Right lobe of liver (tissue), 4 donors: ENCODE data around the gene TMEM54.

Source experiments
- CTCF ChIP-seq, 4 donors: fragments of 200-600 bp in 3 of 4; fragments of 450-650 bp in 1 of 4; IDR thresholded peaks; one replicate each; pipeline versions ENCODE4 v1.5.1 to v1.8.0; 2016 to 2022; ENCODE audit warnings: antibody characterized with exemption in 4 of 4, mild to moderate bottlenecking in 2 of 4
- POLR2A ChIP-seq: fragments of 450-650 bp; IDR thresholded peaks from one replicate; pipeline ENCODE4 v1.6.1; 2017; ENCODE audit warnings: antibody characterized with exemption, mild to moderate bottlenecking
- donor health status: DM: no; HTN: no; CAD: no.
- donor health status: DM: no; HTN: no; CAD: no.
- donor health status: DM: no; HTN: yes; CAD: no.

- TF ChIP-seq POLR2A: no peak
- TF ChIP-seq CTCF (IDR thresholded peaks at IDR 0.05): no peak
Measured at GRCh38 chr1:32855861-32856617, 45.1 kb downstream of the TMEM54 start.
